IMR-90 (cell line): ENCODE data around the gene PXK. TPM values are rescaled to one million over a fixed set of nuclear protein-coding genes. Genes with fewer than 3 reads are reported as not detected.

Experiments used
- ATAC-seq: fragments of 200-7000 bp; cut with Tn5 transposase; 2 replicates; pipeline ENCODE4 v1.9.1; 2020; ENCODE audit warnings: low read depth, mild to moderate bottlenecking, moderate library complexity
- BruUV-seq: library from RNA; stranded (reverse); fragments of 400-500 nt; replicated peaks from 2 replicates; lab custom pipeline; 2021; lab: Mats Ljungman, UMichigan
- CTCF ChIA-PET: fragments of 300-600 bp; formaldehyde crosslinking; extraction: SDS; loops from one replicate; lab custom pipeline; 2021; ENCODE audit warnings: antibody characterized with exemption; lab: Yijun Ruan, JAX
- POLR2A ChIA-PET: fragments of 300-600 bp; sonication (Branson Sonifier 250); formaldehyde crosslinking; loops from one replicate; lab custom pipeline; 2022; ENCODE audit warnings: antibody characterized with exemption; ENCODE audit not compliant: unreplicated experiment; lab: Charles Lee
- DNase-seq: peaks from one replicate; pipeline ENCODE4 v3.0.0; 2013
- H2AFZ ChIP-seq: replicated peaks from 2 replicates; pipeline ENCODE3; 2013; ENCODE audit warnings: low read length, mild to moderate bottlenecking; ENCODE audit not compliant: poor library complexity
- H2AK5ac ChIP-seq: 2 replicates; pipeline ENCODE4 v1.6.1; 2013; ENCODE audit warnings: low read depth, low read length, inconsistent platforms
- H2AK9ac ChIP-seq: replicated peaks from 2 replicates; pipeline ENCODE3; 2013; ENCODE audit warnings: mild to moderate bottlenecking, low read depth, low read length, moderate library complexity; ENCODE audit not compliant: poor library complexity
- H2BK120ac ChIP-seq: 2 replicates; pipeline ENCODE4 v1.6.1; 2013; ENCODE audit warnings: low read depth, low read length, inconsistent platforms
- H2BK15ac ChIP-seq: 3 replicates; pipeline ENCODE4 v1.6.1; 2013; ENCODE audit warnings: low read depth, low read length, inconsistent platforms
- H2BK20ac ChIP-seq: 2 replicates; pipeline ENCODE4 v1.6.1; 2013; ENCODE audit warnings: low read depth, mild to moderate bottlenecking, inconsistent platforms, low read length, moderate library complexity
- H2BK5ac ChIP-seq: 2 replicates; pipeline ENCODE4 v1.6.1; 2013; ENCODE audit warnings: mild to moderate bottlenecking, low read depth, low read length, inconsistent platforms; ENCODE audit not compliant: poor library complexity, severe bottlenecking
- H3K14ac ChIP-seq: replicated peaks from 2 replicates; pipeline ENCODE4 v1.6.1; 2013; ENCODE audit warnings: low read depth, low read length, inconsistent platforms
- H3K18ac ChIP-seq: 2 replicates; pipeline ENCODE4 v1.6.1; 2013; ENCODE audit warnings: low read depth, low read length, control low read depth
- H3K23ac ChIP-seq: 2 replicates; pipeline ENCODE4 v1.6.1; 2013; ENCODE audit warnings: low read depth, low read length, inconsistent platforms
- H3K27ac ChIP-seq: 2 replicates; pipeline ENCODE4 v1.5.1; 2013; ENCODE audit warnings: mild to moderate bottlenecking, control low read depth, low read length; ENCODE audit not compliant: insufficient read depth
- H3K27me3 ChIP-seq: 2 replicates; pipeline ENCODE4 v1.6.1; 2013; ENCODE audit warnings: low read length; ENCODE audit not compliant: control insufficient read depth, insufficient read depth
- H3K36me3 ChIP-seq: 2 replicates; pipeline ENCODE4 v1.6.1; 2013; ENCODE audit warnings: low read length, mixed read lengths; ENCODE audit not compliant: control insufficient read depth, insufficient read depth
- H3K4ac ChIP-seq: 2 replicates; pipeline ENCODE4 v1.6.1; 2013; ENCODE audit warnings: low read depth, low read length, inconsistent platforms
- H3K4me1 ChIP-seq: 2 replicates; pipeline ENCODE4 v1.6.1; 2013; ENCODE audit warnings: low read length, mixed read lengths; ENCODE audit not compliant: control insufficient read depth, insufficient read depth
- H3K4me2 ChIP-seq: 2 replicates; pipeline ENCODE4 v1.6.1; 2013; ENCODE audit warnings: low read depth, mild to moderate bottlenecking, control low read depth, low read length, moderate library complexity
- H3K4me3 ChIP-seq: 2 replicates; pipeline ENCODE4 v1.5.1; 2013; ENCODE audit warnings: low read depth, mild to moderate bottlenecking, control low read depth, low read length, moderate library complexity; ENCODE audit not compliant: insufficient read depth
- H3K56ac ChIP-seq: 2 replicates; pipeline ENCODE4 v1.6.1; 2013; ENCODE audit warnings: low read length, inconsistent platforms; ENCODE audit not compliant: insufficient read depth; ENCODE audit errors: extremely low read depth
- H3K79me1 ChIP-seq, 2 experiments: 2 replicates each; pipeline ENCODE4 v1.6.1; 2013; ENCODE audit warnings: low read length in 2 of 2, inconsistent platforms in 1 of 2, low read depth in 1 of 2
- H3K9ac ChIP-seq: 2 replicates; pipeline ENCODE4 v1.6.1; 2013; ENCODE audit warnings: low read depth, low read length, control low read depth
- H3K9me1 ChIP-seq: 2 replicates; pipeline ENCODE4 v1.6.1; 2013; ENCODE audit warnings: low read length, inconsistent platforms; ENCODE audit not compliant: insufficient read depth
- H3K9me3 ChIP-seq: 2 replicates; pipeline ENCODE4 v1.6.1; 2013; ENCODE audit warnings: low read length; ENCODE audit not compliant: control insufficient read depth, insufficient read depth
- H4K20me1 ChIP-seq: 2 replicates; pipeline ENCODE4 v1.6.1; 2013; ENCODE audit warnings: low read length, inconsistent platforms; ENCODE audit not compliant: insufficient read depth
- H4K5ac ChIP-seq: 2 replicates; pipeline ENCODE4 v1.6.1; 2013; ENCODE audit warnings: mild to moderate bottlenecking, low read depth, low read length, control low read depth
- H4K8ac ChIP-seq, 2 experiments: 2 replicates each; pipeline ENCODE4 v1.6.1; 2013; ENCODE audit warnings: low read depth in 2 of 2, low read length in 2 of 2, control low read depth in 1 of 2, inconsistent platforms in 1 of 2
- H4K91ac ChIP-seq: 2 replicates; pipeline ENCODE4 v1.6.1; 2013; ENCODE audit warnings: low read depth, low read length, inconsistent platforms; ENCODE audit not compliant: insufficient read depth
- BHLHE40 ChIP-seq: fragments of 150-350 bp; IDR thresholded peaks from 2 replicates; pipeline ENCODE4 v1.6.1; 2016; ENCODE audit warnings: mild to moderate bottlenecking, low read depth, low read length
- CEBPB ChIP-seq: IDR thresholded peaks from 2 replicates; pipeline ENCODE4 v1.6.1; 2012; ENCODE audit warnings: low read depth, low read length, improper control_type of control experiment
- CHD1 ChIP-seq: IDR thresholded peaks from 2 replicates; pipeline ENCODE4 v1.6.1; 2012; ENCODE audit warnings: low read depth, low read length, improper control_type of control experiment
- CTCF ChIP-seq: conservative IDR thresholded peaks from 2 replicates; pipeline ENCODE4 v1.5.1; 2012; ENCODE audit warnings: mild to moderate bottlenecking, low read depth, low read length, improper control_type of control experiment
- FOS ChIP-seq: fragments of 150-350 bp; IDR thresholded peaks from 2 replicates; pipeline ENCODE4 v1.6.1; 2016; ENCODE audit warnings: low read depth, low read length
- MAFK ChIP-seq: IDR thresholded peaks from 2 replicates; pipeline ENCODE4 v1.6.1; 2012; ENCODE audit warnings: low read depth, low read length, improper control_type of control experiment
- MAZ ChIP-seq: IDR thresholded peaks from 2 replicates; pipeline ENCODE4 v1.6.1; 2012; ENCODE audit warnings: low read depth, mild to moderate bottlenecking, low read length, improper control_type of control experiment, moderate library complexity, borderline replicate concordance
- MXI1 ChIP-seq: IDR thresholded peaks from 2 replicates; pipeline ENCODE4 v1.6.1; 2012; ENCODE audit warnings: low read depth, mild to moderate bottlenecking, low read length, moderate library complexity, borderline replicate concordance
- NFE2L2 ChIP-seq: fragments of 150-350 bp; IDR thresholded peaks from 2 replicates; pipeline ENCODE4 v1.6.1; 2016; ENCODE audit warnings: low read depth, mild to moderate bottlenecking, low read length
- POLR2A ChIP-seq: IDR thresholded peaks from 2 replicates; pipeline ENCODE4 v1.6.1; 2012; ENCODE audit warnings: mild to moderate bottlenecking, low read depth, low read length
- RAD21 ChIP-seq: IDR thresholded peaks from 2 replicates; pipeline ENCODE4 v1.6.1; 2012; ENCODE audit warnings: low read length, improper control_type of control experiment
- RCOR1 ChIP-seq: IDR thresholded peaks from 2 replicates; pipeline ENCODE4 v1.6.1; 2012; ENCODE audit warnings: mild to moderate bottlenecking, low read length, improper control_type of control experiment; ENCODE audit not compliant: insufficient replicate concordance
- RFX5 ChIP-seq: IDR thresholded peaks from 2 replicates; pipeline ENCODE4 v1.8.0; 2012; ENCODE audit warnings: low read depth, mild to moderate bottlenecking, low read length, moderate library complexity
- SMC3 ChIP-seq: fragments of 150-350 bp; IDR thresholded peaks from 2 replicates; pipeline ENCODE4 v1.6.1; 2016; ENCODE audit warnings: low read depth, mild to moderate bottlenecking, antibody characterized with exemption, low read length, moderate library complexity
- USF2 ChIP-seq: fragments of 150-350 bp; IDR thresholded peaks from 2 replicates; pipeline ENCODE4 v1.6.1; 2017; ENCODE audit warnings: mild to moderate bottlenecking, antibody characterized with exemption, low read length, low read depth
- WGBS, 2 experiments: methylation state at CpG; one replicate each; pipeline versions ENCODE4 v1.1.5 to v1.1.7; 2013; ENCODE audit warnings: missing lambda C conversion rate in 2 of 2; ENCODE audit not compliant: insufficient read length in 1 of 2; ENCODE audit errors: extremely low coverage in 2 of 2; 5-methylcytosine and 5-hydroxymethylcytosine counted together
- dilution Hi-C: fragments of 300-500 bp; cut with HindIII; formaldehyde crosslinking; loops from one replicate; pipeline ENCODE4 v1.14.3; 2018; ENCODE audit warnings: low sequenced_read_pairs; ENCODE audit not compliant: unreplicated experiment
- in situ Hi-C: fragments of 300-500 bp; cut with MboI; formaldehyde crosslinking; loops from 3 replicates; pipeline ENCODE4 v1.14.3; 2019; ENCODE audit warnings: low sequenced_read_pairs, inconsistent platforms, mixed read lengths
- intact Hi-C: fragments of 100-400 bp; cut with micrococcal nuclease; formaldehyde crosslinking; loops from 2 replicates; pipeline ENCODE4 v1.10.0; 2022
- polyA plus RNA-seq, 3 experiments: library from polyadenylated mRNA; depleted of rRNA; stranded (reverse); fragments of >200 nt; gene quantifications; 2 replicates each; pipeline ENCODE4 v1.2.3, GENCODE V29; 2012; ENCODE audit warnings: low replicate concordance in 1 of 3
- total RNA-seq: library from RNA; depleted of rRNA; stranded (reverse); fragments of >200 nt; gene quantifications from 2 replicates; pipeline ENCODE4 v1.2.3, GENCODE V29; 2012
- TF ChIP-seq, protein P1 (sequence below): fragments of 150-350 bp; IDR thresholded peaks from 2 replicates; pipeline ENCODE4 v1.6.1; 2016; ENCODE audit warnings: low read depth, mild to moderate bottlenecking, low read length, moderate library complexity, borderline replicate concordance

PXK gene
- total and polyA plus RNA-seq, 2 of the 4 experiments (the other 2 are of a cell fraction), result 14.3 to 17.7 TPM

- no peak overlapping the region for H3K14ac ChIP-seq
- no peak overlapping the region for H3K9ac ChIP-seq
- H3K18ac ChIP-seq, result no peak overlapping the region
- intact Hi-C loops (no loop called here), dilution Hi-C loops (no loop called here), in situ Hi-C loops (no loop called here)
- no peak overlapping the region for H3K56ac ChIP-seq
- no peak overlapping the region for H3K23ac ChIP-seq
- no peaks in the 10 kb centered on the region for H3K27me3 ChIP-seq
- no peak overlapping the region for H3K4ac ChIP-seq
- no peak for ATAC-seq
- H2AK5ac ChIP-seq, result 0 out of 2 replicates have a peak overlapping the region, but pooled peaks have one; percentile 20
- H3K9me3 ChIP-seq, result no peaks in the 10 kb centered on the region
- no peak overlapping the region for H2BK120ac ChIP-seq
- CTCF ChIA-PET, result no interaction called here
- H4K91ac ChIP-seq, result no peak overlapping the region
- peaks cover 8% of the 10 kb centered on the region for H3K4me1 ChIP-seq
- no TSS peak for BruUV-seq
- peaks cover 5% of the 10 kb centered on the region; the same call in 1 of the 2 replicates for H3K36me3 ChIP-seq
- H2BK20ac ChIP-seq, result no peak overlapping the region
- no peak overlapping the region for H4K5ac ChIP-seq
- H3K4me2 ChIP-seq, result no peak overlapping the region
- H3K9me1 ChIP-seq, result peaks cover 14% of the 10 kb centered on the region
- H2BK15ac ChIP-seq, result no peak overlapping the region
- no CpG with 5 or more reads among the region's 4 CpGs for WGBS, 2 experiments
- H2BK5ac ChIP-seq, result no peak overlapping the region
- POLR2A ChIA-PET, result no interaction called here
- H3K27ac ChIP-seq, result no peak overlapping the region
- no peak overlapping the region for H4K8ac ChIP-seq
- DNase-seq, result no peak
- H2AFZ ChIP-seq, result no peak overlapping the region
- H4K20me1 ChIP-seq, result peaks cover 5% of the 10 kb centered on the region; the same call in 1 of the 2 replicates
- H3K79me1 ChIP-seq, result peaks cover 0 to 32% of the 10 kb centered on the region in 2 experiments; a peak in 3 of 4 replicates
- H3K4me3 ChIP-seq, result no peak overlapping the region
- H2AK9ac ChIP-seq, result no peak overlapping the region
- TF ChIP-seq MAZ (no peak), RFX5 (no peak), USF2 (no peak), CHD1 (no peak), CTCF (no peak), NFE2L2 (no peak), SMC3 (no peak), RCOR1 (no peak), POLR2A (no peak), CEBPB (no peak), MXI1 (no peak), BHLHE40 (no peak), RAD21 (no peak), MAFK (no peak), FOS (no peak)
- TF ChIP-seq, protein P1, sequence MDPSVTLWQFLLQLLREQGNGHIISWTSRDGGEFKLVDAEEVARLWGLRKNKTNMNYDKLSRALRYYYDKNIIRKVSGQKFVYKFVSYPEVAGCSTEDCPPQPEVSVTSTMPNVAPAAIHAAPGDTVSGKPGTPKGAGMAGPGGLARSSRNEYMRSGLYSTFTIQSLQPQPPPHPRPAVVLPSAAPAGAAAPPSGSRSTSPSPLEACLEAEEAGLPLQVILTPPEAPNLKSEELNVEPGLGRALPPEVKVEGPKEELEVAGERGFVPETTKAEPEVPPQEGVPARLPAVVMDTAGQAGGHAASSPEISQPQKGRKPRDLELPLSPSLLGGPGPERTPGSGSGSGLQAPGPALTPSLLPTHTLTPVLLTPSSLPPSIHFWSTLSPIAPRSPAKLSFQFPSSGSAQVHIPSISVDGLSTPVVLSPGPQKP, result no peak
Observed at GRCh38 chr3:58379351-58380073, 46.8 kb downstream of the PXK start.
